ENCODE results near the gene CITED4. TPM values are rescaled to one million over a fixed set of nuclear protein-coding genes. Genes with fewer than 3 reads are reported as not detected.

Gene CITED4
- total RNA-seq, 1 donor from 2014 or later, result 7.1 TPM

- DNase-seq (ENCODE audit: low read depth) (no peak), FAIRE-seq (no peak)
- no peaks in the 10 kb centered on the region for H3K27me3 Mint-ChIP-seq (ENCODE audit: low read depth, unreplicated experiment)
- H4K20me1 ChIP-seq (ENCODE audit: insufficient read depth, low read length), result no peaks in the 10 kb centered on the region
- peaks cover 6% of the 10 kb centered on the region for H3K4me1 Mint-ChIP-seq (ENCODE audit: low read depth, unreplicated experiment)
- TF ChIP-seq EZH2 (IDR thresholded peaks at IDR 0.05; ENCODE audit: insufficient read depth, low read length) (no peak), CTCF (IDR thresholded peaks at IDR 0.05; ENCODE audit: insufficient read depth, low read depth, low read length) (no peak)
- H3K79me2 ChIP-seq (ENCODE audit: insufficient read depth, low read length), result no peaks in the 10 kb centered on the region
- no peak overlapping the region for H3K9ac ChIP-seq (ENCODE audit: low read length)
- peaks cover 9% of the 10 kb centered on the region for H3K4me1 ChIP-seq (ENCODE audit: insufficient read depth, low read length)
- no peak overlapping the region for H3K4me3 Mint-ChIP-seq (ENCODE audit: unreplicated experiment)
- H3K4me2 ChIP-seq (ENCODE audit: low read length), result no peak overlapping the region
- H3K27ac ChIP-seq (ENCODE audit: low read depth, low read length), result no peak overlapping the region
- H3K27ac Mint-ChIP-seq (ENCODE audit: unreplicated experiment), result no peak overlapping the region
- no peaks in the 10 kb centered on the region for H3K27me3 ChIP-seq (ENCODE audit: insufficient read depth, low read length)
- no peaks in the 10 kb centered on the region for H3K36me3 Mint-ChIP-seq (ENCODE audit: low read depth, unreplicated experiment)
- H3K9me3 ChIP-seq (ENCODE audit: insufficient read depth, low read depth, low read length), result no peaks in the 10 kb centered on the region
- H3K36me3 ChIP-seq (ENCODE audit: insufficient read depth, low read length), result no peaks in the 10 kb centered on the region
- no peaks in the 10 kb centered on the region for H3K9me3 Mint-ChIP-seq (ENCODE audit: unreplicated experiment)
- no peak overlapping the region for H3K4me3 ChIP-seq (ENCODE audit: insufficient read depth, low read depth, low read length)
- H2AFZ ChIP-seq (ENCODE audit: low read depth, low read length), result no peak overlapping the region
Observed at GRCh38 chr1:40906781-40907400, 44.7 kb upstream of the CITED4 start.

DNA sequence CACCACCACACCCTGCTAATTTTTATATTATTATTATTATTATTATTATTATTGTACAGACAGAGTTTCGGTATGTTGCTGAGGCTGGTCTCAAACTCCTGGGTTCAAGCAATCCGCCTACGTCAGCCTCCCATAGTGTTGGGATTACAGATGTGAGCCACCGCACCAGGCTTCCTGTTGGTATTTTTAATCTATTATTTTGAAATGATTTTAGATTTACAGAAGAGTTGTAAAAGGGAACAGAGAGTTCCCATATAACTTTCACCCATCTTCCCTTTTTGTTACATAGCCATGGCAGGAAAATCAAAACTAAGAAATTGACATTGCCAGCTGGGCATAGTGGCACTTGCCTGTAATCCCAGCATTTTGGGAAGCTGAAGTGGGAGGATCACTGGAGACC is 42.9 kb upstream of the CITED4 start:
- H3K36me3 Mint-ChIP-seq (ENCODE audit: low read depth, unreplicated experiment), result no peaks in the 10 kb centered on the region
- H3K79me2 ChIP-seq (ENCODE audit: insufficient read depth, low read length), result no peaks in the 10 kb centered on the region
- no peak for TF ChIP-seq EZH2 (IDR thresholded peaks at IDR 0.05; ENCODE audit: insufficient read depth, low read length)
- TF ChIP-seq CTCF (IDR thresholded peaks at IDR 0.05; ENCODE audit: insufficient read depth, low read depth, low read length), result no peak
- DNase-seq (ENCODE audit: low read depth) (no peak), FAIRE-seq (no peak)
- no peak overlapping the region for H3K9ac ChIP-seq (ENCODE audit: low read length)
- H3K4me3 Mint-ChIP-seq (ENCODE audit: unreplicated experiment), result no peak overlapping the region
- H3K9me3 ChIP-seq (ENCODE audit: insufficient read depth, low read depth, low read length), result no peaks in the 10 kb centered on the region
- H3K4me2 ChIP-seq (ENCODE audit: low read length), result no peak overlapping the region
- H3K9me3 Mint-ChIP-seq (ENCODE audit: unreplicated experiment), result no peaks in the 10 kb centered on the region
- H3K4me1 ChIP-seq (ENCODE audit: insufficient read depth, low read length), result peaks cover 12% of the 10 kb centered on the region
- no peak overlapping the region for H3K27ac Mint-ChIP-seq (ENCODE audit: unreplicated experiment)
- H3K36me3 ChIP-seq (ENCODE audit: insufficient read depth, low read length), result no peaks in the 10 kb centered on the region
- no peaks in the 10 kb centered on the region for H3K27me3 ChIP-seq (ENCODE audit: insufficient read depth, low read length)
- H3K27ac ChIP-seq (ENCODE audit: low read depth, low read length), result no peak overlapping the region
- H4K20me1 ChIP-seq (ENCODE audit: insufficient read depth, low read length), result no peaks in the 10 kb centered on the region
- H3K27me3 Mint-ChIP-seq (ENCODE audit: low read depth, unreplicated experiment), result no peaks in the 10 kb centered on the region
- H3K4me1 Mint-ChIP-seq (ENCODE audit: low read depth, unreplicated experiment), result peaks cover 8% of the 10 kb centered on the region
- no peak overlapping the region for H2AFZ ChIP-seq (ENCODE audit: low read depth, low read length)
- no peak overlapping the region for H3K4me3 ChIP-seq (ENCODE audit: insufficient read depth, low read depth, low read length)

- Histone ChIP-seq H3K4me1 (ENCODE audit: insufficient read depth, low read length) (peaks cover 20% of the 10 kb centered on the region), H3K27me3 (ENCODE audit: insufficient read depth, low read length) (no peaks in the 10 kb centered on the region), H4K20me1 (ENCODE audit: insufficient read depth, low read length) (no peaks in the 10 kb centered on the region), H3K9me3 (ENCODE audit: insufficient read depth, low read depth, low read length) (no peaks in the 10 kb centered on the region), H3K4me3 (ENCODE audit: insufficient read depth, low read depth, low read length) (no peak overlapping the region), H3K9ac (ENCODE audit: low read length) (no peak overlapping the region), H3K36me3 (ENCODE audit: insufficient read depth, low read length) (no peaks in the 10 kb centered on the region), H3K4me2 (ENCODE audit: low read length) (no peak overlapping the region), H3K27ac (ENCODE audit: low read depth, low read length) (no peak overlapping the region), H3K79me2 (ENCODE audit: insufficient read depth, low read length) (no peaks in the 10 kb centered on the region), H2AFZ (ENCODE audit: low read depth, low read length) (no peak overlapping the region)
- no peaks in the 10 kb centered on the region for H3K27me3 Mint-ChIP-seq (ENCODE audit: low read depth, unreplicated experiment)
- no peak for DNase-seq (ENCODE audit: low read depth)
- no peak overlapping the region for H3K4me3 Mint-ChIP-seq (ENCODE audit: unreplicated experiment)
- TF ChIP-seq CTCF (IDR thresholded peaks at IDR 0.05; ENCODE audit: insufficient read depth, low read depth, low read length) (no peak), EZH2 (IDR thresholded peaks at IDR 0.05; ENCODE audit: insufficient read depth, low read length) (no peak)
- peaks cover 13% of the 10 kb centered on the region for H3K4me1 Mint-ChIP-seq (ENCODE audit: low read depth, unreplicated experiment)
- no peaks in the 10 kb centered on the region for H3K9me3 Mint-ChIP-seq (ENCODE audit: unreplicated experiment)
- H3K27ac Mint-ChIP-seq (ENCODE audit: unreplicated experiment), result no peak overlapping the region
- no peak for FAIRE-seq
- H3K36me3 Mint-ChIP-seq (ENCODE audit: low read depth, unreplicated experiment), result no peaks in the 10 kb centered on the region
Observed at GRCh38 chr1:40903106-40903505, 40.9 kb upstream of the CITED4 start.
